IMR-90 (cell line): ENCODE measurements around the gene SHC4. TPM values are rescaled to one million over a fixed set of nuclear protein-coding genes. Genes with fewer than 3 reads are reported as not detected.

Source experiments
- ATAC-seq: fragments of 200-7000 bp; cut with Tn5 transposase; 2 replicates; pipeline ENCODE4 v1.9.1; 2020; ENCODE audit warnings: low read depth, mild to moderate bottlenecking, moderate library complexity
- BruUV-seq: library from RNA; stranded (reverse); fragments of 400-500 nt; replicated peaks from 2 replicates; lab custom pipeline; 2021; lab: Mats Ljungman, UMichigan
- CTCF ChIA-PET: fragments of 300-600 bp; formaldehyde crosslinking; extraction: SDS; loops from one replicate; lab custom pipeline; 2021; ENCODE audit warnings: antibody characterized with exemption; lab: Yijun Ruan, JAX
- POLR2A ChIA-PET: fragments of 300-600 bp; sonication (Branson Sonifier 250); formaldehyde crosslinking; loops from one replicate; lab custom pipeline; 2022; ENCODE audit warnings: antibody characterized with exemption; ENCODE audit not compliant: unreplicated experiment; lab: Charles Lee
- DNase-seq: peaks from one replicate; pipeline ENCODE4 v3.0.0; 2013
- H2AFZ ChIP-seq: replicated peaks from 2 replicates; pipeline ENCODE3; 2013; ENCODE audit warnings: low read length, mild to moderate bottlenecking; ENCODE audit not compliant: poor library complexity
- H2AK5ac ChIP-seq: 2 replicates; pipeline ENCODE4 v1.6.1; 2013; ENCODE audit warnings: low read depth, low read length, inconsistent platforms
- H2AK9ac ChIP-seq: replicated peaks from 2 replicates; pipeline ENCODE3; 2013; ENCODE audit warnings: mild to moderate bottlenecking, low read depth, low read length, moderate library complexity; ENCODE audit not compliant: poor library complexity
- H2BK120ac ChIP-seq: 2 replicates; pipeline ENCODE4 v1.6.1; 2013; ENCODE audit warnings: low read depth, low read length, inconsistent platforms
- H2BK15ac ChIP-seq: 3 replicates; pipeline ENCODE4 v1.6.1; 2013; ENCODE audit warnings: low read depth, low read length, inconsistent platforms
- H2BK20ac ChIP-seq: 2 replicates; pipeline ENCODE4 v1.6.1; 2013; ENCODE audit warnings: low read depth, mild to moderate bottlenecking, inconsistent platforms, low read length, moderate library complexity
- H2BK5ac ChIP-seq: 2 replicates; pipeline ENCODE4 v1.6.1; 2013; ENCODE audit warnings: mild to moderate bottlenecking, low read depth, low read length, inconsistent platforms; ENCODE audit not compliant: poor library complexity, severe bottlenecking
- H3K14ac ChIP-seq: replicated peaks from 2 replicates; pipeline ENCODE4 v1.6.1; 2013; ENCODE audit warnings: low read depth, low read length, inconsistent platforms
- H3K18ac ChIP-seq: 2 replicates; pipeline ENCODE4 v1.6.1; 2013; ENCODE audit warnings: low read depth, low read length, control low read depth
- H3K23ac ChIP-seq: 2 replicates; pipeline ENCODE4 v1.6.1; 2013; ENCODE audit warnings: low read depth, low read length, inconsistent platforms
- H3K27ac ChIP-seq: 2 replicates; pipeline ENCODE4 v1.5.1; 2013; ENCODE audit warnings: mild to moderate bottlenecking, control low read depth, low read length; ENCODE audit not compliant: insufficient read depth
- H3K27me3 ChIP-seq: 2 replicates; pipeline ENCODE4 v1.6.1; 2013; ENCODE audit warnings: low read length; ENCODE audit not compliant: control insufficient read depth, insufficient read depth
- H3K36me3 ChIP-seq: 2 replicates; pipeline ENCODE4 v1.6.1; 2013; ENCODE audit warnings: low read length, mixed read lengths; ENCODE audit not compliant: control insufficient read depth, insufficient read depth
- H3K4ac ChIP-seq: 2 replicates; pipeline ENCODE4 v1.6.1; 2013; ENCODE audit warnings: low read depth, low read length, inconsistent platforms
- H3K4me1 ChIP-seq: 2 replicates; pipeline ENCODE4 v1.6.1; 2013; ENCODE audit warnings: low read length, mixed read lengths; ENCODE audit not compliant: control insufficient read depth, insufficient read depth
- H3K4me2 ChIP-seq: 2 replicates; pipeline ENCODE4 v1.6.1; 2013; ENCODE audit warnings: low read depth, mild to moderate bottlenecking, control low read depth, low read length, moderate library complexity
- H3K4me3 ChIP-seq: 2 replicates; pipeline ENCODE4 v1.5.1; 2013; ENCODE audit warnings: low read depth, mild to moderate bottlenecking, control low read depth, low read length, moderate library complexity; ENCODE audit not compliant: insufficient read depth
- H3K56ac ChIP-seq: 2 replicates; pipeline ENCODE4 v1.6.1; 2013; ENCODE audit warnings: low read length, inconsistent platforms; ENCODE audit not compliant: insufficient read depth; ENCODE audit errors: extremely low read depth
- H3K79me1 ChIP-seq, 2 experiments: 2 replicates each; pipeline ENCODE4 v1.6.1; 2013; ENCODE audit warnings: low read length in 2 of 2, inconsistent platforms in 1 of 2, low read depth in 1 of 2
- H3K9ac ChIP-seq: 2 replicates; pipeline ENCODE4 v1.6.1; 2013; ENCODE audit warnings: low read depth, low read length, control low read depth
- H3K9me1 ChIP-seq: 2 replicates; pipeline ENCODE4 v1.6.1; 2013; ENCODE audit warnings: low read length, inconsistent platforms; ENCODE audit not compliant: insufficient read depth
- H3K9me3 ChIP-seq: 2 replicates; pipeline ENCODE4 v1.6.1; 2013; ENCODE audit warnings: low read length; ENCODE audit not compliant: control insufficient read depth, insufficient read depth
- H4K20me1 ChIP-seq: 2 replicates; pipeline ENCODE4 v1.6.1; 2013; ENCODE audit warnings: low read length, inconsistent platforms; ENCODE audit not compliant: insufficient read depth
- H4K5ac ChIP-seq: 2 replicates; pipeline ENCODE4 v1.6.1; 2013; ENCODE audit warnings: mild to moderate bottlenecking, low read depth, low read length, control low read depth
- H4K8ac ChIP-seq, 2 experiments: 2 replicates each; pipeline ENCODE4 v1.6.1; 2013; ENCODE audit warnings: low read depth in 2 of 2, low read length in 2 of 2, control low read depth in 1 of 2, inconsistent platforms in 1 of 2
- H4K91ac ChIP-seq: 2 replicates; pipeline ENCODE4 v1.6.1; 2013; ENCODE audit warnings: low read depth, low read length, inconsistent platforms; ENCODE audit not compliant: insufficient read depth
- BHLHE40 ChIP-seq: fragments of 150-350 bp; IDR thresholded peaks from 2 replicates; pipeline ENCODE4 v1.6.1; 2016; ENCODE audit warnings: mild to moderate bottlenecking, low read depth, low read length
- CEBPB ChIP-seq: IDR thresholded peaks from 2 replicates; pipeline ENCODE4 v1.6.1; 2012; ENCODE audit warnings: low read depth, low read length, improper control_type of control experiment
- CHD1 ChIP-seq: IDR thresholded peaks from 2 replicates; pipeline ENCODE4 v1.6.1; 2012; ENCODE audit warnings: low read depth, low read length, improper control_type of control experiment
- ELK1 ChIP-seq: fragments of 150-350 bp; IDR thresholded peaks from 2 replicates; pipeline ENCODE4 v1.6.1; 2016; ENCODE audit warnings: low read depth, mild to moderate bottlenecking, low read length, moderate library complexity, borderline replicate concordance
- MAFK ChIP-seq: IDR thresholded peaks from 2 replicates; pipeline ENCODE4 v1.6.1; 2012; ENCODE audit warnings: low read depth, low read length, improper control_type of control experiment
- MXI1 ChIP-seq: IDR thresholded peaks from 2 replicates; pipeline ENCODE4 v1.6.1; 2012; ENCODE audit warnings: low read depth, mild to moderate bottlenecking, low read length, moderate library complexity, borderline replicate concordance
- NFE2L2 ChIP-seq: fragments of 150-350 bp; IDR thresholded peaks from 2 replicates; pipeline ENCODE4 v1.6.1; 2016; ENCODE audit warnings: low read depth, mild to moderate bottlenecking, low read length
- RAD21 ChIP-seq: IDR thresholded peaks from 2 replicates; pipeline ENCODE4 v1.6.1; 2012; ENCODE audit warnings: low read length, improper control_type of control experiment
- RCOR1 ChIP-seq: IDR thresholded peaks from 2 replicates; pipeline ENCODE4 v1.6.1; 2012; ENCODE audit warnings: mild to moderate bottlenecking, low read length, improper control_type of control experiment; ENCODE audit not compliant: insufficient replicate concordance
- RFX5 ChIP-seq: IDR thresholded peaks from 2 replicates; pipeline ENCODE4 v1.8.0; 2012; ENCODE audit warnings: low read depth, mild to moderate bottlenecking, low read length, moderate library complexity
- SMC3 ChIP-seq: fragments of 150-350 bp; IDR thresholded peaks from 2 replicates; pipeline ENCODE4 v1.6.1; 2016; ENCODE audit warnings: low read depth, mild to moderate bottlenecking, antibody characterized with exemption, low read length, moderate library complexity
- WGBS, 2 experiments: methylation state at CpG; one replicate each; pipeline versions ENCODE4 v1.1.5 to v1.1.7; 2013; ENCODE audit warnings: missing lambda C conversion rate in 2 of 2; ENCODE audit not compliant: insufficient read length in 1 of 2; ENCODE audit errors: extremely low coverage in 2 of 2; 5-methylcytosine and 5-hydroxymethylcytosine counted together
- dilution Hi-C: fragments of 300-500 bp; cut with HindIII; formaldehyde crosslinking; loops from one replicate; pipeline ENCODE4 v1.14.3; 2018; ENCODE audit warnings: low sequenced_read_pairs; ENCODE audit not compliant: unreplicated experiment
- in situ Hi-C: fragments of 300-500 bp; cut with MboI; formaldehyde crosslinking; loops from 3 replicates; pipeline ENCODE4 v1.14.3; 2019; ENCODE audit warnings: low sequenced_read_pairs, inconsistent platforms, mixed read lengths
- intact Hi-C: fragments of 100-400 bp; cut with micrococcal nuclease; formaldehyde crosslinking; loops from 2 replicates; pipeline ENCODE4 v1.10.0; 2022
- polyA plus RNA-seq, 3 experiments: library from polyadenylated mRNA; depleted of rRNA; stranded (reverse); fragments of >200 nt; gene quantifications; 2 replicates each; pipeline ENCODE4 v1.2.3, GENCODE V29; 2012; ENCODE audit warnings: low replicate concordance in 1 of 3
- total RNA-seq: library from RNA; depleted of rRNA; stranded (reverse); fragments of >200 nt; gene quantifications from 2 replicates; pipeline ENCODE4 v1.2.3, GENCODE V29; 2012

The SHC4 gene
- total and polyA plus RNA-seq, 2 of the 4 experiments (the other 2 are of a cell fraction), result 0.91 to 2.7 TPM

- TF ChIP-seq RCOR1, result no peak
- no peak for TF ChIP-seq MXI1
- TF ChIP-seq CEBPB, result peak; percentile 92
- peak; percentile 79 for TF ChIP-seq RAD21
- TF ChIP-seq BHLHE40, result no peak
- TF ChIP-seq RFX5, result no peak
- TF ChIP-seq SMC3, result peak; percentile 54
These were observed 2.3 kb upstream of the SHC4 start (continued) for GRCh38 chr15:48965972-48966371.

GRCh38 chr15:48964898-48965297 lies 1.2 kb upstream of the SHC4 start:
- intact Hi-C loops (loop anchor here (10.0 kb wide), 1 partner anchor 250 kb away; no protein-coding TSS in a partner anchor), in situ Hi-C loops (loop anchor here (5.0 to 25.0 kb wide), 2 partner anchors 88 to 603 kb away; partner anchors contain the start of gene EID1)
- POLR2A ChIA-PET, result interaction anchor here (0.6 kb wide), 1 partner anchor 410 kb away, joined by 3 read pairs; no protein-coding TSS in a partner anchor

More at GRCh38 chr15:48964898-48965297, 1.2 kb upstream of the SHC4 start:
- Histone ChIP-seq H3K18ac (no peak overlapping the region; the same call in 1 of the 2 replicates), H4K8ac (peak overlapping the region in 1 of 2 experiments; percentile 19; a peak in 1 of 4 replicates), H3K14ac (no peak overlapping the region), H3K4me3 (no peak overlapping the region), H2BK20ac (peak overlapping the region; percentile 53; the same call in 1 of the 2 replicates), H2AFZ (no peak overlapping the region), H2AK5ac (peak overlapping the region; percentile 11), H3K4me2 (no peak overlapping the region), H3K23ac (no peak overlapping the region), H4K20me1 (no peaks in the 10 kb centered on the region), H3K56ac (no peak overlapping the region), H3K36me3 (no peaks in the 10 kb centered on the region), H3K4ac (peak overlapping the region; percentile 49; the same call in 1 of the 2 replicates), H4K91ac (peak overlapping the region; percentile 34), H3K9ac (no peak overlapping the region), H3K9me1 (peaks cover 22% of the 10 kb centered on the region), H2BK15ac (peak overlapping the region; percentile 50; the same call in 1 of the 3 replicates), H2BK120ac (peak overlapping the region; percentile 37), H2BK5ac (no peak overlapping the region), H3K27me3 (no peaks in the 10 kb centered on the region), H3K4me1 (peaks cover 13% of the 10 kb centered on the region), H2AK9ac (no peak overlapping the region), H3K9me3 (no peaks in the 10 kb centered on the region), H3K79me1 (peaks cover 6 to 30% of the 10 kb centered on the region in 2 experiments; a peak in 2 of 4 replicates), H3K27ac (no peak overlapping the region), H4K5ac (no peak overlapping the region)
- no TSS peak for BruUV-seq
- CTCF ChIA-PET, result interaction anchor here (1.0 to 5.4 kb wide), 5 partner anchors 11 to 104 kb away, joined by 4 to 36 read pairs (median 5); no protein-coding TSS in a partner anchor
- no CpG with 5 or more reads among the region's 2 CpGs for WGBS, 2 experiments
- no peak for TF ChIP-seq ELK1
- no peak for TF ChIP-seq CHD1
- no peak for TF ChIP-seq RCOR1
- TF ChIP-seq MAFK, result no peak
- no peak for TF ChIP-seq NFE2L2
- dilution Hi-C loops, result no loop called here
- DNase-seq, result no peak
- ATAC-seq, result no peak
